CD8-positive, alpha-beta memory T cell (primary cell): ENCODE data around the gene CPPED1. TPM values are rescaled to one million over a fixed set of nuclear protein-coding genes. Genes with fewer than 3 reads are reported as not detected.

Source experiments
- CTCF ChIA-PET: fragments of 350-600 bp; sonication (Branson Sonifier 250); formaldehyde crosslinking; loops from one replicate; lab custom pipeline; 2021; ENCODE audit warnings: antibody characterized with exemption; lab: Charles Lee
- POLR2A ChIA-PET: fragments of 350-600 bp; sonication (Branson Sonifier 250); formaldehyde crosslinking; loops from one replicate; lab custom pipeline; 2021; ENCODE audit warnings: antibody characterized with exemption; lab: Charles Lee
- DNase-seq, 5 donors: peaks; one replicate each; pipeline versions ENCODE4 v3.0.0 to v3.0.0-alpha.2; 2020 to 2022; ENCODE audit warnings: mixed read lengths in 1 of 5
- H3K27ac ChIP-seq: one replicate; pipeline ENCODE4 v1.7.0; 2013; ENCODE audit warnings: low read depth, mild to moderate bottlenecking, low read length, moderate library complexity
- H3K27me3 ChIP-seq: 2 replicates; pipeline ENCODE4 v1.7.0; 2013; ENCODE audit warnings: low read length, mild to moderate bottlenecking; ENCODE audit not compliant: insufficient read depth, poor library complexity, severe bottlenecking
- H3K36me3 ChIP-seq: 2 replicates; pipeline ENCODE4 v1.7.0; 2013; ENCODE audit warnings: mild to moderate bottlenecking, low read length, moderate library complexity; ENCODE audit not compliant: insufficient read depth
- H3K4me1 ChIP-seq: 2 replicates; pipeline ENCODE4 v1.7.0; 2013; ENCODE audit warnings: mild to moderate bottlenecking, low read length, moderate library complexity; ENCODE audit not compliant: insufficient read depth
- H3K4me3 ChIP-seq: 2 replicates; pipeline ENCODE4 v1.7.0; 2013; ENCODE audit warnings: mild to moderate bottlenecking, low read length
- H3K9me3 ChIP-seq: 2 replicates; pipeline ENCODE4 v1.7.0; 2013; ENCODE audit warnings: mild to moderate bottlenecking, low read length
- H3K27ac Mint-ChIP-seq, 8 donors: one replicate each; pipeline ENCODE4 v1.8.0; 2020 to 2021; ENCODE audit warnings: mixed read lengths in 8 of 8, mild to moderate bottlenecking in 6 of 8, inconsistent platforms in 3 of 8, moderate library complexity in 3 of 8
- H3K27me3 Mint-ChIP-seq, 2 donors: one replicate each; pipeline ENCODE4 v1.8.0; 2020 to 2021; ENCODE audit warnings: mixed read lengths in 2 of 2, mild to moderate bottlenecking in 1 of 2, moderate library complexity in 1 of 2
- H3K36me3 Mint-ChIP-seq, 3 donors: one replicate each; pipeline ENCODE4 v1.8.0; 2020 to 2021; ENCODE audit warnings: mixed read lengths in 3 of 3, inconsistent platforms in 1 of 3, mild to moderate bottlenecking in 1 of 3
- H3K4me1 Mint-ChIP-seq, 3 donors: one replicate each; pipeline ENCODE4 v1.8.0; 2020 to 2021; ENCODE audit warnings: mixed read lengths in 3 of 3, inconsistent platforms in 1 of 3, mild to moderate bottlenecking in 1 of 3
- H3K4me3 Mint-ChIP-seq, 7 donors: one replicate each; pipeline ENCODE4 v1.8.0; 2020 to 2021; ENCODE audit warnings: mixed read lengths in 7 of 7, mild to moderate bottlenecking in 6 of 7, moderate library complexity in 4 of 7, inconsistent platforms in 2 of 7
- H3K9me3 Mint-ChIP-seq, 5 donors: one replicate each; pipeline ENCODE4 v1.8.0; 2020 to 2022; ENCODE audit warnings: mixed read lengths in 5 of 5, mild to moderate bottlenecking in 3 of 5, moderate library complexity in 2 of 5, inconsistent platforms in 1 of 5
- polyA plus RNA-seq: library from polyadenylated mRNA; unstranded; fragments of 300-500 nt; fragmentation: Illumina TruSeq; gene quantifications from one replicate; pipeline ENCODE4 v1.2.3, GENCODE V29; 2021
- total RNA-seq, 2 experiments: library from RNA; stranded (reverse); gene quantifications; one replicate each; pipeline ENCODE4 v1.2.3, GENCODE V29; 2021

Gene CPPED1
- total and polyA plus RNA-seq, 3 experiments from 2014 or later: 5.2 to 9.8 (median 7.3) TPM

GRCh38 chr16:12682432-12683165, 121.1 kb downstream of the CPPED1 start:
- Mint-ChIP-seq H3K4me1 (peaks cover 5 to 6% (median 6%) of the 10 kb centered on the region in 3 donors), H3K4me3 (no peak overlapping the region), H3K27ac (no peak overlapping the region), H3K27me3 (no peaks in the 10 kb centered on the region), H3K9me3 (peaks cover 0 to 15% (median 2%) of the 10 kb centered on the region in 5 donors), H3K36me3 (peaks cover 0 to 24% (median 5%) of the 10 kb centered on the region in 3 donors)
- Histone ChIP-seq H3K4me3 (no peak overlapping the region), H3K27me3 (no peaks in the 10 kb centered on the region), H3K9me3 (no peaks in the 10 kb centered on the region), H3K36me3 (no peaks in the 10 kb centered on the region), H3K4me1 (peaks cover 3% of the 10 kb centered on the region), H3K27ac (no peak overlapping the region)
- no peak for DNase-seq
- CTCF ChIA-PET: no interaction called here
- POLR2A ChIA-PET: no interaction called here

DNA sequence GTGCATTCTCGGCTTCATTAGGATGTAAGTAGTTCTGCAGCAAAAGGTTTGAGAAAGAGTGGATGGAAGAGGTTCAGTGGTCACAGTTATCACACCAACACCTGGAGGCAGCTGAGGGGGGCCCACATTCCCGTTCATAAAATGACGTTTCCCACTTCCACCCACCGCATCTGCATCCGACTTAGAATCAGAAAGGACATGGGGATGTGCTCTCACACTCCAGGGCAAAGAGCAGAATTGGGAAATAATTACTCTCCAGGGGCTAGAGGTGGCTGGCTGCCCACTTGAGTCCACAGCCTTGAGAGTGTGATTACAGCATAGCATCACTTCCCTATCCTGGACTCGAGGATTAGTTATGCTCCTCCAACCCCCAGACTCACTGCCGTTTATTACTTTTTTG, 122.0 kb downstream of the CPPED1 start:
- Histone ChIP-seq H3K9me3 (no peaks in the 10 kb centered on the region), H3K4me3 (no peak overlapping the region), H3K36me3 (no peaks in the 10 kb centered on the region), H3K27me3 (no peaks in the 10 kb centered on the region), H3K27ac (no peak overlapping the region), H3K4me1 (peaks cover 7% of the 10 kb centered on the region)
- H3K27ac Mint-ChIP-seq: no peak overlapping the region
- no peak overlapping the region for H3K4me3 Mint-ChIP-seq
- ChIA-PET CTCF (no interaction called here), POLR2A (no interaction called here)
- H3K9me3 Mint-ChIP-seq: peaks cover 0 to 15% (median 2%) of the 10 kb centered on the region in 5 donors
- H3K4me1 Mint-ChIP-seq: peaks cover 15% of the 10 kb centered on the region in 3 donors
- DNase-seq: no peak
- H3K27me3 Mint-ChIP-seq: no peaks in the 10 kb centered on the region
- peaks cover 0 to 24% (median 4%) of the 10 kb centered on the region in 3 donors for H3K36me3 Mint-ChIP-seq

- Histone ChIP-seq H3K4me1 (peaks cover 7% of the 10 kb centered on the region), H3K27me3 (no peaks in the 10 kb centered on the region), H3K36me3 (no peaks in the 10 kb centered on the region), H3K4me3 (no peak overlapping the region), H3K9me3 (no peaks in the 10 kb centered on the region), H3K27ac (no peak overlapping the region)
- Mint-ChIP-seq H3K9me3 (peaks cover 0 to 15% (median 2%) of the 10 kb centered on the region in 5 donors), H3K36me3 (peaks cover 0 to 24% (median 3%) of the 10 kb centered on the region in 3 donors), H3K27me3 (no peaks in the 10 kb centered on the region), H3K27ac (no peak overlapping the region), H3K4me1 (peaks cover 15 to 19% (median 16%) of the 10 kb centered on the region in 3 donors), H3K4me3 (no peak overlapping the region)
- ChIA-PET POLR2A (no interaction called here), CTCF (no interaction called here)
- no peak for DNase-seq
These were observed 123.2 kb downstream of the CPPED1 start for GRCh38 chr16:12680531-12680930.

- H3K9me3 ChIP-seq: no peaks in the 10 kb centered on the region
- Mint-ChIP-seq H3K4me1 (peaks cover 15 to 19% (median 16%) of the 10 kb centered on the region in 3 donors), H3K27ac (no peak overlapping the region), H3K27me3 (no peaks in the 10 kb centered on the region), H3K9me3 (peaks cover 0 to 14% (median 2%) of the 10 kb centered on the region in 5 donors), H3K36me3 (peaks cover 0 to 23% (median 3%) of the 10 kb centered on the region in 3 donors), H3K4me3 (no peak overlapping the region)
- no peak overlapping the region for H3K4me3 ChIP-seq
- no peaks in the 10 kb centered on the region for H3K36me3 ChIP-seq
- H3K27ac ChIP-seq: no peak overlapping the region
- H3K4me1 ChIP-seq: peaks cover 7% of the 10 kb centered on the region
- POLR2A ChIA-PET: no interaction called here
- no peak for DNase-seq
- CTCF ChIA-PET: no interaction called here
- H3K27me3 ChIP-seq: no peaks in the 10 kb centered on the region
These were observed 123.9 kb downstream of the CPPED1 start for GRCh38 chr16:12679660-12680272.

DNA sequence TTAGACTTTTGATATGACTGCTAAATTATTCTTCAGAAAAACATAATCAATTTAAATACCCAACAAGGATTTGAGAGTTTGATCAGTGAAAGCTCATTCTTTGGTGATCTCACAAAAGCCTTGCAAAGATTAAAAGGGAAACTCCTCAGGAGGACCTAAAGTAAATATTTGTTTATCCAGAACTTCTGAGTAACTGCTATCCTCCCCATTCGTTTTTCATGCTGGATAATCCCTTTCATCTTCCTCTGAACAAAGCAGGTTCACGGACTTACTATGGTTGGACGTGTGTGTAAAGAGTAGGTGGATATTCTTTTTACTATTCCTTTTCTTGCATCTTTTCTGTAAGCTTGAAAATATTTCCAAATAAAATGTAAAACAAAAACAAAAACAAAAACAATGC, 124.7 kb downstream of the CPPED1 start:
- H3K9me3 Mint-ChIP-seq: peaks cover 0 to 12% (median 2%) of the 10 kb centered on the region in 5 donors
- CTCF ChIA-PET: no interaction called here
- no peak overlapping the region for H3K4me3 Mint-ChIP-seq
- Histone ChIP-seq H3K4me3 (no peak overlapping the region), H3K4me1 (peaks cover 7% of the 10 kb centered on the region), H3K9me3 (no peaks in the 10 kb centered on the region), H3K27me3 (no peaks in the 10 kb centered on the region), H3K36me3 (no peaks in the 10 kb centered on the region), H3K27ac (no peak overlapping the region)
- DNase-seq: no peak
- peaks cover 15 to 19% (median 16%) of the 10 kb centered on the region in 3 donors for H3K4me1 Mint-ChIP-seq
- no peaks in the 10 kb centered on the region for H3K27me3 Mint-ChIP-seq
- no peak overlapping the region for H3K27ac Mint-ChIP-seq
- peaks cover 0 to 20% (median 5%) of the 10 kb centered on the region in 3 donors for H3K36me3 Mint-ChIP-seq
- POLR2A ChIA-PET: no interaction called here

GRCh38 chr16:12677502-12677901, 126.2 kb downstream of the CPPED1 start:
- Histone ChIP-seq H3K27me3 (no peaks in the 10 kb centered on the region), H3K36me3 (no peaks in the 10 kb centered on the region), H3K27ac (no peak overlapping the region), H3K4me1 (peaks cover 7% of the 10 kb centered on the region), H3K4me3 (no peak overlapping the region), H3K9me3 (no peaks in the 10 kb centered on the region)
- Mint-ChIP-seq H3K27ac (peak overlapping the region in 1 of 8 donors; percentile 52), H3K36me3 (peaks cover 0 to 20% (median 8%) of the 10 kb centered on the region in 3 donors), H3K4me3 (no peak overlapping the region), H3K9me3 (peaks cover 0 to 15% (median 2%) of the 10 kb centered on the region in 5 donors), H3K4me1 (peaks cover 15 to 19% (median 16%) of the 10 kb centered on the region in 3 donors), H3K27me3 (no peaks in the 10 kb centered on the region)
- no peak for DNase-seq
- POLR2A ChIA-PET: no interaction called here
- CTCF ChIA-PET: no interaction called here

DNA sequence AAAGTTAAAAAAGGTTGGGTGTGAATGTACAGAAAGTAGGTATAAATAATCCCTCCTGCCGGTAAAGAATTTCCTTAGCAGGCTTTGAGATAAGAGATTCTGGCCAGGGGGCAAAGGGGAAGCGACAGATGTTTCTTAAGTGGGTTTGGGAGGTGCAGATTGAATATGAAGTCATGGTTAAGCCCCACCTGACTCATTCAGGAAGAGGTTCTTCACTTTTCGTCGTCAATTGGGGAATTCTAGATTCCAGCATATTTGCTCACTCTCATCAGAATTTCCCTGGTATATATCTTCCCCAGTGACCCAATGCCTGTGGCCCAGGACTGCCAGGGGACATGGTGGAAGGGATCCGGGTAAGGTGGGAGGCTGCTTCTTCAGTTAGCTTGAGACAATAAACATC, 127.8 kb downstream of the CPPED1 start:
- H3K4me1 Mint-ChIP-seq: peaks cover 15 to 19% (median 16%) of the 10 kb centered on the region in 3 donors
- H3K36me3 Mint-ChIP-seq: peaks cover 3 to 28% (median 8%) of the 10 kb centered on the region in 3 donors
- H3K27me3 Mint-ChIP-seq: no peaks in the 10 kb centered on the region
- H3K4me3 ChIP-seq: no peak overlapping the region
- H3K9me3 ChIP-seq: no peaks in the 10 kb centered on the region
- no peak for DNase-seq
- H3K27me3 ChIP-seq: no peaks in the 10 kb centered on the region
- H3K36me3 ChIP-seq: no peaks in the 10 kb centered on the region
- H3K9me3 Mint-ChIP-seq: peaks cover 0 to 21% (median 2%) of the 10 kb centered on the region in 5 donors
- ChIA-PET CTCF (interaction anchor here (1.0 kb wide), 1 partner anchor 85 kb away, joined by 3 read pairs; no protein-coding TSS in a partner anchor), POLR2A (no interaction called here)
- H3K4me1 ChIP-seq: peaks cover 7% of the 10 kb centered on the region
- no peak overlapping the region for H3K4me3 Mint-ChIP-seq
- no peak overlapping the region for H3K27ac ChIP-seq
- H3K27ac Mint-ChIP-seq: no peak overlapping the region

DNA sequence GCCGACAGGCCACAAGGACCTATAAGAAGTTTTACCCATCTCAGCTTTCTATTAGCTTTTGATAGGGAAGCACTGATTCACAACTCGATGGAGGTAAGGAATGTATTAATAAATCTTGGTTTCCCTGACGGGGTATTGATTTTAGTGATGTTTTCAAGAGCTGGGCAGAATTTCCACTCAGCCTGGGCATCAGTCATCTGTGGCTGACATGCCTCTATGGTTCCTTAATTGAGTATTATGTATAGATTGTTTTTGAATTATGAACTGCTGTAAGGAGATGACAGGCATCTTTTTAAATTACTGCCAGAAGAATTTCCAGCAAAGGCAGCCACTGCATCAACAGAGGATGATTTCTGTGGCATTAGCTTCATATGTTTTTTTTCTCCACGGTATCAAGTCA, 128.6 kb downstream of the CPPED1 start:
- H3K27ac Mint-ChIP-seq: no peak overlapping the region

More for the DNA sequence above, 128.6 kb downstream of the CPPED1 start:
- Mint-ChIP-seq H3K4me1 (peaks cover 15 to 19% (median 16%) of the 10 kb centered on the region in 3 donors), H3K36me3 (peaks cover 5 to 34% (median 12%) of the 10 kb centered on the region in 3 donors), H3K4me3 (no peak overlapping the region), H3K9me3 (peaks cover 0 to 25% (median 5%) of the 10 kb centered on the region in 5 donors), H3K27me3 (no peaks in the 10 kb centered on the region)
- H3K9me3 ChIP-seq: no peaks in the 10 kb centered on the region
- no peak overlapping the region for H3K27ac ChIP-seq
- ChIA-PET CTCF (interaction anchor here (1.0 kb wide), 1 partner anchor 86 kb away, joined by 3 read pairs; no protein-coding TSS in a partner anchor), POLR2A (no interaction called here)
- no peaks in the 10 kb centered on the region for H3K36me3 ChIP-seq
- H3K27me3 ChIP-seq: no peaks in the 10 kb centered on the region
- no peak overlapping the region for H3K4me3 ChIP-seq
- DNase-seq: no peak
- peaks cover 7% of the 10 kb centered on the region for H3K4me1 ChIP-seq
